ENCODE data around the gene GPR156.
"Not testable (repeated sequence)": the region's sequence is repeated elsewhere in the genome, so short reads cannot be mapped to it uniquely, and the experiment has no call there.

GPR156 gene

GRCh38 chr3:120284747-120285507 lies at the start of gene GPR156:
TSS of gene GPR156 (minus strand) at chr3:120285222. CDS start at chr3:120244098, 41,124 bp downstream.
- no peak for DNase-seq

- no peak for DNase-seq
These were observed 47.6 kb upstream of the GPR156 start for GRCh38 chr3:120332646-120333045.

GRCh38 chr3:120331076-120331475 lies 46.1 kb upstream of the GPR156 start:
- no peak for DNase-seq

- no peak for DNase-seq
These were observed 41.8 kb upstream of the GPR156 start for GRCh38 chr3:120326784-120327183.

- no peak for DNase-seq
These were observed 39.2 kb upstream of the GPR156 start for GRCh38 chr3:120324190-120324589.

- DNase-seq = not testable (repeated sequence)
These were observed 38.7 kb upstream of the GPR156 start for GRCh38 chr3:120323761-120324160.

GRCh38 chr3:120311863-120312794 lies 27.1 kb upstream of the GPR156 start:
- DNase-seq = no peak

GRCh38 chr3:120306519-120307455 lies 21.8 kb upstream of the GPR156 start:
- no peak for DNase-seq

GRCh38 chr3:120304616-120305015 lies 19.6 kb upstream of the GPR156 start:
- no peak for DNase-seq

- no peak for DNase-seq
These were observed 17.3 kb upstream of the GPR156 start for GRCh38 chr3:120302361-120302760.

GRCh38 chr3:120300971-120301370 lies 15.9 kb upstream of the GPR156 start:
- no peak for DNase-seq

- no peak for DNase-seq
These were observed 14.4 kb upstream of the GPR156 start for GRCh38 chr3:120299403-120299802.

- no peak for DNase-seq
These were observed 14.0 kb upstream of the GPR156 start for GRCh38 chr3:120298996-120299395.

- DNase-seq = not testable (repeated sequence)
These were observed 6.5 kb upstream of the GPR156 start for GRCh38 chr3:120291552-120291951.

GRCh38 chr3:120289636-120290035 lies 4.6 kb upstream of the GPR156 start:
- DNase-seq = no peak

GRCh38 chr3:120286465-120286864 lies 1.4 kb upstream of the GPR156 start:
- DNase-seq = no peak

GRCh38 chr3:120285508-120285841 lies 453 bp upstream of the GPR156 start:
- DNase-seq = no peak

GRCh38 chr3:120281261-120281660 lies 3.8 kb downstream of the GPR156 start:
- DNase-seq = no peak

GRCh38 chr3:120280566-120280965 lies 4.5 kb downstream of the GPR156 start:
- no peak for DNase-seq

- no peak for DNase-seq
These were observed 5.0 kb downstream of the GPR156 start for GRCh38 chr3:120280026-120280425.

- DNase-seq = no peak
These were observed 8.3 kb downstream of the GPR156 start for GRCh38 chr3:120276767-120277166.

GRCh38 chr3:120275618-120276017 lies 9.4 kb downstream of the GPR156 start:
- DNase-seq = no peak

GRCh38 chr3:120274739-120275167 lies 10.3 kb downstream of the GPR156 start:
- DNase-seq = no peak
